T-helper 1 cell treated with Interleukin-12 subunit alpha and Interleukin-12 subunit beta and Interleukin-4 antibody, amounts not matched to agents 30 μg/mL and 1 μg/mL, for 36 hours (primary cell): ENCODE data around the gene CALHM6.

Experiments
- H3K27ac Mint-ChIP-seq: one replicate; pipeline ENCODE4 v1.8.0; 2021; ENCODE audit warnings: mild to moderate bottlenecking, mixed read lengths
- H3K27me3 Mint-ChIP-seq: one replicate; pipeline ENCODE4 v1.8.0; 2021; ENCODE audit warnings: low read depth, mixed read lengths
- H3K36me3 Mint-ChIP-seq: one replicate; pipeline ENCODE4 v1.8.0; 2021; ENCODE audit warnings: low read depth, mixed read lengths
- H3K4me1 Mint-ChIP-seq: one replicate; pipeline ENCODE4 v1.8.0; 2021; ENCODE audit warnings: low read depth, mixed read lengths
- H3K4me3 Mint-ChIP-seq: one replicate; pipeline ENCODE4 v1.8.0; 2021; ENCODE audit warnings: mild to moderate bottlenecking, moderate library complexity, mixed read lengths
- H3K9me3 Mint-ChIP-seq: one replicate; pipeline ENCODE4 v1.8.0; 2021; ENCODE audit warnings: mixed read lengths

CALHM6 gene

GRCh38 chr6:116436586-116436985 lies 24.6 kb upstream of the CALHM6 start:
- H3K27me3 Mint-ChIP-seq: peaks cover 43% of the 10 kb centered on the region
- no peaks in the 10 kb centered on the region for H3K9me3 Mint-ChIP-seq
- no peak overlapping the region for H3K4me3 Mint-ChIP-seq
- H3K27ac Mint-ChIP-seq: no peak overlapping the region
- H3K36me3 Mint-ChIP-seq: no peaks in the 10 kb centered on the region
- H3K4me1 Mint-ChIP-seq: no peaks in the 10 kb centered on the region

GRCh38 chr6:116437656-116438055 lies 23.5 kb upstream of the CALHM6 start:
- Mint-ChIP-seq H3K4me3 (no peak overlapping the region), H3K4me1 (no peaks in the 10 kb centered on the region), H3K27me3 (peaks cover 49% of the 10 kb centered on the region), H3K36me3 (no peaks in the 10 kb centered on the region), H3K9me3 (no peaks in the 10 kb centered on the region), H3K27ac (no peak overlapping the region)

GRCh38 chr6:116438590-116439448 lies 22.4 kb upstream of the CALHM6 start:
- Mint-ChIP-seq H3K27ac (no peak overlapping the region), H3K4me3 (no peak overlapping the region), H3K4me1 (no peaks in the 10 kb centered on the region), H3K36me3 (no peaks in the 10 kb centered on the region), H3K27me3 (peaks cover 55% of the 10 kb centered on the region), H3K9me3 (no peaks in the 10 kb centered on the region)

- H3K4me3 Mint-ChIP-seq: no peak overlapping the region
Observed at GRCh38 chr6:116439522-116440051, 21.6 kb upstream of the CALHM6 start.

GRCh38 chr6:116443105-116443504 lies 18.1 kb upstream of the CALHM6 start:
- H3K9me3 Mint-ChIP-seq: no peaks in the 10 kb centered on the region
- peaks cover 38% of the 10 kb centered on the region for H3K27me3 Mint-ChIP-seq

More at GRCh38 chr6:116439522-116440051, 21.6 kb upstream of the CALHM6 start:
- peaks cover 55% of the 10 kb centered on the region for H3K27me3 Mint-ChIP-seq
- H3K9me3 Mint-ChIP-seq: no peaks in the 10 kb centered on the region
- H3K27ac Mint-ChIP-seq: no peak overlapping the region
- peaks cover 5% of the 10 kb centered on the region for H3K4me1 Mint-ChIP-seq
- H3K36me3 Mint-ChIP-seq: no peaks in the 10 kb centered on the region

GRCh38 chr6:116444092-116444491 lies 17.1 kb upstream of the CALHM6 start:
- H3K36me3 Mint-ChIP-seq: peaks cover 4% of the 10 kb centered on the region
- H3K27ac Mint-ChIP-seq: no peak overlapping the region
- H3K4me3 Mint-ChIP-seq: no peak overlapping the region
- H3K4me1 Mint-ChIP-seq: peaks cover 21% of the 10 kb centered on the region
- H3K27me3 Mint-ChIP-seq: peaks cover 33% of the 10 kb centered on the region
- no peaks in the 10 kb centered on the region for H3K9me3 Mint-ChIP-seq

More at GRCh38 chr6:116443105-116443504, 18.1 kb upstream of the CALHM6 start:
- peaks cover 21% of the 10 kb centered on the region for H3K4me1 Mint-ChIP-seq
- H3K4me3 Mint-ChIP-seq: no peak overlapping the region
- H3K36me3 Mint-ChIP-seq: peaks cover 4% of the 10 kb centered on the region
- H3K27ac Mint-ChIP-seq: no peak overlapping the region

- Mint-ChIP-seq H3K27me3 (peaks cover 31% of the 10 kb centered on the region), H3K36me3 (peaks cover 4% of the 10 kb centered on the region), H3K27ac (peak overlapping the region; percentile 6), H3K4me1 (peaks cover 24% of the 10 kb centered on the region), H3K9me3 (no peaks in the 10 kb centered on the region), H3K4me3 (no peak overlapping the region)
Observed at GRCh38 chr6:116444575-116444974, 16.6 kb upstream of the CALHM6 start.

- no peaks in the 10 kb centered on the region for H3K9me3 Mint-ChIP-seq
- H3K4me3 Mint-ChIP-seq: no peak overlapping the region
- H3K36me3 Mint-ChIP-seq: peaks cover 5% of the 10 kb centered on the region
- H3K27me3 Mint-ChIP-seq: peaks cover 27% of the 10 kb centered on the region
- peaks cover 29% of the 10 kb centered on the region for H3K4me1 Mint-ChIP-seq
- no peak overlapping the region for H3K27ac Mint-ChIP-seq
Observed at GRCh38 chr6:116445102-116445501, 16.1 kb upstream of the CALHM6 start.

- peaks cover 6% of the 10 kb centered on the region for H3K36me3 Mint-ChIP-seq
- peaks cover 19% of the 10 kb centered on the region for H3K27me3 Mint-ChIP-seq
- no peak overlapping the region for H3K4me3 Mint-ChIP-seq
- H3K4me1 Mint-ChIP-seq: peaks cover 41% of the 10 kb centered on the region
- H3K9me3 Mint-ChIP-seq: no peaks in the 10 kb centered on the region
- no peak overlapping the region for H3K27ac Mint-ChIP-seq
Observed at GRCh38 chr6:116446399-116446798, 14.8 kb upstream of the CALHM6 start.

- H3K27ac Mint-ChIP-seq: no peak overlapping the region
Observed at GRCh38 chr6:116447052-116447451, 14.1 kb upstream of the CALHM6 start.

GRCh38 chr6:116447496-116448011 lies 13.6 kb upstream of the CALHM6 start:
- H3K4me3 Mint-ChIP-seq: no peak overlapping the region
- H3K4me1 Mint-ChIP-seq: peaks cover 43% of the 10 kb centered on the region
- peaks cover 7% of the 10 kb centered on the region for H3K27me3 Mint-ChIP-seq
- no peak overlapping the region for H3K27ac Mint-ChIP-seq
- peaks cover 6% of the 10 kb centered on the region for H3K36me3 Mint-ChIP-seq
- H3K9me3 Mint-ChIP-seq: no peaks in the 10 kb centered on the region

More at GRCh38 chr6:116447052-116447451, 14.1 kb upstream of the CALHM6 start:
- Mint-ChIP-seq H3K9me3 (no peaks in the 10 kb centered on the region), H3K4me1 (peaks cover 43% of the 10 kb centered on the region), H3K4me3 (no peak overlapping the region), H3K27me3 (peaks cover 12% of the 10 kb centered on the region), H3K36me3 (peaks cover 6% of the 10 kb centered on the region)

GRCh38 chr6:116449565-116449964 lies 11.6 kb upstream of the CALHM6 start:
- Mint-ChIP-seq H3K4me3 (no peak overlapping the region), H3K36me3 (peaks cover 16% of the 10 kb centered on the region), H3K9me3 (peaks cover 4% of the 10 kb centered on the region), H3K27me3 (no peaks in the 10 kb centered on the region), H3K4me1 (peaks cover 46% of the 10 kb centered on the region), H3K27ac (no peak overlapping the region)

GRCh38 chr6:116450185-116450710 lies 10.9 kb upstream of the CALHM6 start:
- Mint-ChIP-seq H3K4me1 (peaks cover 40% of the 10 kb centered on the region), H3K27me3 (no peaks in the 10 kb centered on the region), H3K4me3 (peak overlapping the region; percentile 27), H3K9me3 (peaks cover 4% of the 10 kb centered on the region), H3K36me3 (peaks cover 12% of the 10 kb centered on the region), H3K27ac (no peak overlapping the region)

- Mint-ChIP-seq H3K4me3 (peak overlapping the region; percentile 4), H3K36me3 (peaks cover 13% of the 10 kb centered on the region), H3K27me3 (no peaks in the 10 kb centered on the region), H3K27ac (peak overlapping the region; percentile 53), H3K9me3 (peaks cover 4% of the 10 kb centered on the region), H3K4me1 (peaks cover 39% of the 10 kb centered on the region)
Observed at GRCh38 chr6:116450769-116451740, 10.1 kb upstream of the CALHM6 start.
